ENCODE data around the gene SEPTIN8.

The SEPTIN8 gene

DNA sequence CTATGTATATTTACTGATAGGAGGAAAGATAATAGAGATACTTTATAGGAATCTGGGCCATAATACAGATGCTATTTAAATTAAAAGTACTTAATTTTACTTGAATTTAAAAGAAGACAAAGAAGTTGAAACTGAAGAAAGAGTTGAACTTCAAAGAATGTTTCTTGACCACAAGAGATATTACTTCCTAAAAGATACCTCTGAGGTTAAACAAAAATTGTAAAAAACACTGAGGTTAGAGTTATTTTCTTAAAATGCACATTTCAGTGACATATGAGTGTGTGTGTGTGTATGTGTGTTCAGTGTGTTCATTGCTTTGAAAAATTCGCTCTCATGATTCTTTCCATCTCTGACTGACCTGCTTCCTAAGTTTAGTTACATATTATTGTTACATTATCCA, 3.5 kb upstream of the SEPTIN8 start:
- no peak for DNase-seq (ENCODE audit: low spot score)

DNA sequence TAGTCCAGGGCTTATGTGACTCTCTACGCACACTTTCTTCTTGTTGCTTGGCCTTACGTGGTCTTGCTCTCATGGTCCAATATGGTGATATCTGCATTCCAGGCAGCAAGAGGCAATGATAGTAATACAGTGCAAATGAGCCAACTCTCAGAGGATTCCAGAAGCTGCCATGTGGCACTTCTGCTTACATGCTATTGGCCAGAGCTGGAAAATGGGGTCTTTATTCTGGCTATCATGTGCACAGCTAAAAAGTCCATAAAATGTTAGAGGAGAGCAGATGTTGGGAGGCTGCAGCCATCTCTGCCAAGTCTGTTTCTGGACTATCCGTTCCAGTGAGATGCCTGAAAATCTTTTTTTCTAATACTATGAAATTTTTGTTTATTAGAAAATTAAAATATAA, 2.9 kb upstream of the SEPTIN8 start:
- DNase-seq (ENCODE audit: low spot score), result no peak

DNA sequence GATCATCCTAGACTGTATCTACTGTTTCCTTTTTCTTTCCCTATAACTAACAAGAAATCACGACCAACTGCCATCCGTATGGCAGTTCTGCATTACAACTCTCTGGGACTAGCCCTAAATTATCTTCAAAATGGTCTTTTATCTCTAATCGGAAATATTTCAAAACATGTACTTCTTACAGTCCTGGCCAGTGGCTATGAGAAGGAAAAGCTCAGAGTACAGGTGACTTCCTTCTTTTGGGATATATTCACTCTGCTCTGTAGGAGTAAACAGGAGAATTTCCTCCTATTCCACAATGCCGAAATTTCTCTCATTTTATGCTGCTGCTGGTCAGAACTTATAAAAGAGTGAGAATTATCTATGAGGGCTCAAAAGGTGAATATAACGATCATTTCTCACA, 1.8 kb upstream of the SEPTIN8 start:
- DNase-seq (ENCODE audit: low spot score), result no peak

DNA sequence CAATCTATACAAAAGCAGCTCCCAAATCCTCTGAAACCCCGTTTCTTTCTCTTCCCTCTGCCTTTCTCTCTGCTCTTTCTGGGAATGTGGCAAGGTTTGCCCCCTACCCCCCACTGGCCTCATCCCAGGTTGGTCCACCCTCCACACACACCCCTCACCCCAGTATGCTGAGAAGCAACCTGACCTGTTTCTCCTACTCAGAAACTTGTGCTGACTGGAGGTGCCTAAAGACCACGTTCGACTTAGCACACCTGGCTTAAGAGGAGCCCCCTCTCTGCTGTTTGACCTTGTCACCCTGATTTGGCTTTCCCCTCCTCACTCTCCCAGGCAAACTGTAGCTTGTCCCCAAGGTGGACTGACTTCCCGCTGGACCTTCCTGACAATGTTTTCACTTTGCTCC, 1.1 kb upstream of the SEPTIN8 start:
- no peak for DNase-seq (ENCODE audit: low spot score)

GRCh38 chr5:132776938-132777208, 166 bp downstream of the SEPTIN8 start:
- no peak for DNase-seq (ENCODE audit: low spot score)

GRCh38 chr5:132776131-132776937, 705 bp downstream of the SEPTIN8 start:
- DNase-seq (ENCODE audit: low spot score), result peak; percentile 48

- DNase-seq (ENCODE audit: low spot score), result no peak
Measured at GRCh38 chr5:132775476-132775961, 1.5 kb downstream of the SEPTIN8 start.

DNA sequence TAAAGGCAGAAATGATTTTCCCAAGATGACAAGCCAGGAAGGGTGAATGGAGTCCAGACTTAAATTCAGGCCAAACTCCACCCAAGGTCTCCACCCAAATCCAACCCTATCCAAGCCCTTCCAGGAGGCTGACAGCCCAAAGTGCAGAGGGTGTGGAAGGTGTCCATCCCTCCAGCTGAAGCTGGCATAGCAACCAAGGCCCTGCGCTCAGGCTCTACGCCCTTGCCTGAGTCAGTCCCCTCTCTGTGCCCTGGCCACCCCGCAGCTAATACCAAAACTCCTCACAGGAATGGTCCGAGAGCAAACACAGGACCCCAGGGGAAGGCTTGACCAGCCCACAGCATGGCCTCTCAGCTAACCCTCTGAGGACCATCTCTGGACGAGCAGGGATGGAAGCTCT, 2.1 kb downstream of the SEPTIN8 start:
- no peak for DNase-seq (ENCODE audit: low spot score)

GRCh38 chr5:132774406-132774805, 2.6 kb downstream of the SEPTIN8 start:
- no peak for DNase-seq (ENCODE audit: low spot score)

GRCh38 chr5:132773601-132774355, 3.3 kb downstream of the SEPTIN8 start:
- DNase-seq (ENCODE audit: low spot score), result no peak

DNA sequence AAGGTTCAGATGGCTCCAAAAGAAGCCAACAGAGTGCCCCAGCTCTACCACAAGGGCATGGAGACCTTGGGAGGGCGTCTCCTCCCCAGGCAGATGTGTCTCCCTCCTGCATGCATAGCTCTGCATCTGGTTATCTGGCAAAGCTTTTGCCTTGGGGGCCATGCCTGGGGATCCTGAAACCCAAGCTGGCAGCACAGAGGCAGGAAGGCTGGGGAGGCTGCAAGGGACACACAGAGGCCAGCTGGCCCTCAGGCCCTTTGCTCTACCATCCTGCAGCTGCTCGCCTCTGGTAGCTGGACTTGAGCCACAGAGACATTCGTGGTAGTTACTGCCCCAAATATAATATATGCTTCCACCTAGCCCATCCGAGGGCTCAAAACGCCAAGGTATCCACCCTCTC, 3.9 kb downstream of the SEPTIN8 start:
- DNase-seq (ENCODE audit: low spot score), result no peak

DNA sequence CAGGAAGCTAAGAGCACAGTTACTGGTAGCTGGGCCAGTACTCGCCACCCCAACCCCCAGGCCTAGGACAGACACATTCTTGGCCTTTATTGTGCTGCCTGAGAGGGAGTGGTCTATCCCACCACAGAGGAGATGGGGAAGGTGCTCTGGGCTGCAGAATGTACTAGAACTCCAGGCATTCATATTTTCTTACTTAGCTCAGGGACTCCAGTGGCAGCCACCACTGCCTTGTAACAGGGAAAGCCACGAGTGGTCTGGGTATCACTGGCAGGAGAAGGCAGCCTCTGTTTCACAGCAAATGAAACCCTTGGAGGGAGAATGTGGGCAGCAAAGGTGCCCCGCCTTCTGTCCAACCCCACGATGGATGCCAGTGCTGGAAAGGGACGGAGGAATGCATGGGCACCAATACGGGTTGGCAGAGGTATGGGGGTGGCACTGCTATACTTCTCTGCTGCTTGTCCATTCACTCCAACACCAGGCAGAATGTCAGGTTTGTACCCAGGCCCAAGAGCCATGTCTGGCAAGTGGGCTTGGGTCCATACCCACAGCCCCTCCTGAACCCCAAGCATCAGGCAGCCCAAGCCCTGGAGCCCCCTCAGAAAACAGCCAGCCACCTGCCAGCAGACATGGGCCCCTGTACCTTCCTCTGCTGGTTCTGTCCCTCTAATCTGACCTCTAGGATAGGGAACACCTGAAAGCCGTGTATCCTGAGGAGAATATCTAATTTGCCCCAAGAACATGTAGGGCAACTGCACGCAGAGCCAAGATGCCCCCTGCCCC, 4.6 kb downstream of the SEPTIN8 start:
- no peak for DNase-seq (ENCODE audit: low spot score)

DNA sequence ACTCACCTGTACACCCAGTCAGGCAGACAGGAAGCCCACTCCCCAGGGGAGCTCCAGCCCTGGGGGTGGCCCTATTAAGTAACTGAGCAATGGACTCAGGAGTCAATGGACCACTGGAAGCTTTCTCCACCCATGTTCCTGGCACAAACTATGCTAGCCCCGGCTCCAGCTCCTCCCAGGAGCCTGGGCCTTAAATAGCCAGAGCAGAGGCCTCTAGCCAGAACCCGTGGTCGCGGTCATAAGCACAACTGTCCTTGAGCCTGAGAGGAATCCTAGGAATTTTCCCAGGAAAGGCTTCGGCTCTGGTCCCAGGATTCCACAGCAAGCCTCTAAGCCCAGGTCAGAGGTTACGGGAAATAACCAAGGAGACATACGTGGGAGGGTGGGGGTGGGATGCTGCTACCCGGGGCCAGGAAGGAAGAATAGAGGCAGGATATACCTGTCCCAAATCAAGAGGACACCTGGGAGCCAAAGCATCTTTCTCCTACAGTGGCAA, 5.5 kb downstream of the SEPTIN8 start:
- DNase-seq (ENCODE audit: low spot score), result no peak

GRCh38 chr5:132770476-132771159, 6.4 kb downstream of the SEPTIN8 start:
- DNase-seq (ENCODE audit: low spot score), result no peak

DNA sequence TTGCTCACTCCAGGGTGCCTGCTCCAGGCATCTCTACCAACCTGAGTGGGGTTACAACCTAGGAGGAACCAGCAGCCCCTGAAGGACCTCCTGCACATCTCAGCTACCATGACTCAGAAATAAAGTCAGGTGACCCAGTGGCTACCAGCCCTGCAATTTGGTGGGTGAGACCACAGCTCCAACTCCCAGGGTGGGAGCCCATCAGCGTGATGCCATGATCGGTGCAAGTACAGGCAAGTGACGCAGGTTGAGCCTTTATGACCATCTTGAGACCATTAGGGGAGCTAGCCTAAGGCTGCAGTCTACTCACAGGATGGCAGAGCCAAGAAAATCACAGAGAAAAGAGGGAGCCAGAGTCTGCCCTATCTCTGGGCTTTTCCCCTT, 8.6 kb downstream of the SEPTIN8 start:
- DNase-seq (ENCODE audit: low spot score), result no peak

- no peak for DNase-seq (ENCODE audit: low spot score)
Measured at GRCh38 chr5:132767150-132767549, 9.9 kb downstream of the SEPTIN8 start.

- no peak for DNase-seq (ENCODE audit: low spot score)
Measured at GRCh38 chr5:132766806-132767055, 10.3 kb downstream of the SEPTIN8 start.

GRCh38 chr5:132766020-132766805, 10.8 kb downstream of the SEPTIN8 start:
- no peak for DNase-seq (ENCODE audit: low spot score)

- no peak for DNase-seq (ENCODE audit: low spot score)
Measured at GRCh38 chr5:132765311-132766019, 11.6 kb downstream of the SEPTIN8 start.

DNA sequence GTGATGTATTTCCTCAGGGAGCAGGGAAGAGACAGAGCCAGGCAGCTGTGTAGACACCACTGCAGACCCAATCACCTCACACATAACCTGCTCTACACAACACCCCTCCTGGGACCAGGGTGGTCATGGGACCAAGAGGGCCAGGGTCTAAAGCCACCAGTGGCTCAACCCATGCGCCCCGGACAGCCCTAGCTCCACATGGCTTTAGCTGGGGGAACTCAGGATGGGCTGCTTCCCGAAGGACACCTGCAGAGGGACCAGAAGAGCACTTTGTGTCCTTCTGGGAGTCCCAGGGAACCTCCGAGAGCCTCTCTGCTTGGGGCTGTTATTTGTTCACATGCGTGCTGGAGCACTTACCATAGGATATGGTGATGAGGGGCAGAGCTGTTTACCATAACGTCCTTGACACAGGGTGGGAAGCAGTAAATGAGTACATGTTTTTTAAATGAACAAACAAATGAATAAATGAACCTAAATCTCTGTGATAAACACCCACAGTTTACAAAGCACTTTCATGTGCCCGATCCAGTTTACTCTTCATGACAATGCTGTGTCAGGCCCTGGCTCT, 12.3 kb downstream of the SEPTIN8 start:
- DNase-seq (ENCODE audit: low spot score), result no peak

- DNase-seq (ENCODE audit: low spot score), result no peak
Measured at GRCh38 chr5:132764051-132764450, 13.0 kb downstream of the SEPTIN8 start.
